PC-3 (cell line): Measurements from ENCODE around the gene BTBD2. TPM values are rescaled to one million over a fixed set of nuclear protein-coding genes. Genes with fewer than 3 reads are reported as not detected.

Experiments
- ATAC-seq: fragments of 200-7000 bp; cut with Tn5 transposase; 2 replicates; pipeline ENCODE4 v1.9.1; 2020; ENCODE audit warnings: mild to moderate bottlenecking, moderate library complexity
- BruUV-seq: library from RNA; stranded (reverse); fragments of 400-500 nt; replicated peaks from 2 replicates; lab custom pipeline; 2021; lab: Mats Ljungman, UMichigan
- CTCF ChIA-PET: fragments of 300-600 bp; sonication (Branson Sonifier 250); formaldehyde crosslinking; loops from one replicate; lab custom pipeline; 2022; ENCODE audit warnings: antibody characterized with exemption; lab: Charles Lee
- POLR2A ChIA-PET: fragments of 300-600 bp; sonication (Branson Sonifier 250); formaldehyde crosslinking; loops from one replicate; lab custom pipeline; 2022; ENCODE audit warnings: antibody characterized with exemption; ENCODE audit not compliant: unreplicated experiment; lab: Charles Lee
- DNase-seq: peaks from one replicate; pipeline ENCODE4 v3.0.0-alpha.2; 2015
- H2AFZ ChIP-seq: fragments of 300-600 bp; sonication (generic); 2 replicates; pipeline ENCODE4 v1.6.0; 2016; ENCODE audit warnings: antibody characterized with exemption, low read length
- H3F3A ChIP-seq: fragments of 300-600 bp; sonication (generic); one replicate; pipeline ENCODE4 v1.6.0; 2017; ENCODE audit warnings: antibody characterized with exemption, low read length, control low read depth, mild to moderate bottlenecking; ENCODE audit not compliant: unreplicated experiment
- H3K27ac ChIP-seq: fragments of 300-600 bp; sonication (generic); 2 replicates; pipeline ENCODE4 v1.5.1; 2016; ENCODE audit warnings: mild to moderate bottlenecking, low read length
- H3K27me3 ChIP-seq: fragments of 300-600 bp; sonication (generic); 2 replicates; pipeline ENCODE4 v1.6.1; 2016; ENCODE audit warnings: low read length, mixed read lengths
- H3K36me3 ChIP-seq: fragments of 300-600 bp; sonication (generic); 2 replicates; pipeline ENCODE4 v1.6.1; 2016; ENCODE audit warnings: low read depth, mixed run types, low read length, mixed read lengths
- H3K4me1 ChIP-seq: fragments of 300-600 bp; sonication (generic); 2 replicates; pipeline ENCODE4 v1.5.1; 2016; ENCODE audit warnings: low read length; ENCODE audit not compliant: insufficient read depth
- H3K4me2 ChIP-seq: fragments of 300-600 bp; sonication (generic); 2 replicates; pipeline ENCODE4 v1.6.0; 2016; ENCODE audit warnings: low read length
- H3K4me3 ChIP-seq: fragments of 300-600 bp; sonication (generic); 2 replicates; pipeline ENCODE4 v1.5.1; 2016; ENCODE audit warnings: mild to moderate bottlenecking, low read length, mixed read lengths
- H3K79me2 ChIP-seq: fragments of 300-600 bp; sonication (generic); 2 replicates; pipeline ENCODE4 v1.6.1; 2017; ENCODE audit warnings: low read length, mixed read lengths
- H3K9ac ChIP-seq: fragments of 300-600 bp; sonication (generic); 2 replicates; pipeline ENCODE4 v1.6.0; 2016; ENCODE audit warnings: mild to moderate bottlenecking, low read length
- H3K9me2 ChIP-seq: fragments of 300-600 bp; sonication (generic); replicated peaks from 2 replicates; pipeline ENCODE4 v1.6.1; 2016; ENCODE audit warnings: mixed run types, low read length, mixed read lengths
- H3K9me3 ChIP-seq: fragments of 300-600 bp; sonication (generic); 2 replicates; pipeline ENCODE4 v1.6.1; 2016; ENCODE audit warnings: low read length, mixed read lengths
- H4K20me1 ChIP-seq: fragments of 300-600 bp; sonication (generic); 2 replicates; pipeline ENCODE4 v1.6.1; 2016; ENCODE audit warnings: low read length, mixed read lengths
- CTCF ChIP-seq: fragments of 300-600 bp; sonication (generic); conservative IDR thresholded peaks from 2 replicates; pipeline ENCODE4 v1.5.1; 2017; ENCODE audit warnings: antibody characterized with exemption, low read depth, mild to moderate bottlenecking, low read length
- EZH2 ChIP-seq: fragments of 300-600 bp; sonication (generic); IDR thresholded peaks from one replicate; pipeline ENCODE4 v1.6.1; 2017; ENCODE audit warnings: antibody characterized with exemption, mild to moderate bottlenecking, low read length; ENCODE audit not compliant: unreplicated experiment
- EZH2phosphoT487 ChIP-seq: fragments of 300-600 bp; sonication (generic); IDR thresholded peaks from 2 replicates; pipeline ENCODE4 v1.6.1; 2018; ENCODE audit warnings: mild to moderate bottlenecking, antibody characterized with exemption, low read length, borderline replicate concordance
- intact Hi-C: fragments of 100-400 bp; cut with micrococcal nuclease; formaldehyde crosslinking; loops from 2 replicates; pipeline ENCODE4 v1.9.0; 2023
- total RNA-seq: library from RNA; depleted of rRNA; stranded (reverse); fragments of >200 nt; gene quantifications from 2 replicates; pipeline ENCODE4 v1.2.3, GENCODE V29; 2014

Gene BTBD2
- total RNA-seq, 1 experiment from 2014 or later: 72.0 TPM

- Histone ChIP-seq H3K36me3 (peaks cover 2% of the 10 kb centered on the region; the same call in 1 of the 2 replicates), H3K9me3 (no peaks in the 10 kb centered on the region), H3K4me2 (no peak overlapping the region), H3K4me3 (no peak overlapping the region), H2AFZ (no peak overlapping the region), H3F3A (no peaks in the 10 kb centered on the region), H3K9me2 (no peaks in the 10 kb centered on the region), H3K27ac (no peak overlapping the region), H3K79me2 (no peaks in the 10 kb centered on the region), H3K27me3 (no peaks in the 10 kb centered on the region), H3K9ac (no peak overlapping the region), H4K20me1 (no peaks in the 10 kb centered on the region), H3K4me1 (no peaks in the 10 kb centered on the region)
- intact Hi-C loops: no loop called here
- DNase-seq: no peak
- CTCF ChIA-PET: no interaction called here
- TF ChIP-seq CTCF (no peak), EZH2phosphoT487 (no peak), EZH2 (no peak)
- no peak for ATAC-seq
- no TSS peak for BruUV-seq
- POLR2A ChIA-PET: no interaction called here
These were observed 23.0 kb upstream of the BTBD2 start for GRCh38 chr19:2038284-2039088.

GRCh38 chr19:2037651-2038255 lies 22.2 kb upstream of the BTBD2 start:
- POLR2A ChIA-PET: no interaction called here

More at GRCh38 chr19:2037651-2038255, 22.2 kb upstream of the BTBD2 start:
- H3K36me3 ChIP-seq: peaks cover 2% of the 10 kb centered on the region; the same call in 1 of the 2 replicates
- H3F3A ChIP-seq: no peaks in the 10 kb centered on the region
- TSS peak; percentile 31 for BruUV-seq
- H3K9me2 ChIP-seq: no peaks in the 10 kb centered on the region
- intact Hi-C loops: no loop called here
- DNase-seq (no peak), ATAC-seq (no peak)
- no peak overlapping the region for H3K9ac ChIP-seq
- H3K4me2 ChIP-seq: no peak overlapping the region
- H3K27ac ChIP-seq: no peak overlapping the region
- CTCF ChIA-PET: no interaction called here
- H3K4me3 ChIP-seq: no peak overlapping the region
- TF ChIP-seq EZH2phosphoT487 (no peak), CTCF (no peak), EZH2 (no peak)
- no peaks in the 10 kb centered on the region for H3K79me2 ChIP-seq
- H4K20me1 ChIP-seq: no peaks in the 10 kb centered on the region
- H3K4me1 ChIP-seq: peaks cover 1% of the 10 kb centered on the region
- no peak overlapping the region for H2AFZ ChIP-seq
- no peaks in the 10 kb centered on the region for H3K27me3 ChIP-seq
- no peaks in the 10 kb centered on the region for H3K9me3 ChIP-seq
